Activated CD4-positive, alpha-beta T cell treated with anti-CD3 and anti-CD28 coated beads for 36 hours (primary cell): ENCODE results near the gene CARD10. TPM values are rescaled to one million over a fixed set of nuclear protein-coding genes. Genes with fewer than 3 reads are reported as not detected.

Experiments used
- ATAC-seq: fragments of 200-7000 bp; cut with Tn5 transposase; one replicate; pipeline ENCODE4 v1.10.0; 2021; ENCODE audit warnings: mild to moderate bottlenecking, moderate library complexity
- CTCF ChIA-PET: fragments of 350-600 bp; sonication (Branson Sonifier 250); formaldehyde crosslinking; loops from one replicate; lab custom pipeline; 2021; ENCODE audit warnings: antibody characterized with exemption; lab: Charles Lee
- POLR2A ChIA-PET: fragments of 350-600 bp; sonication (Branson Sonifier 250); formaldehyde crosslinking; loops from one replicate; lab custom pipeline; 2021; ENCODE audit warnings: antibody characterized with exemption, inconsistent platforms; lab: Charles Lee
- DNase-seq: peaks from one replicate; pipeline ENCODE4 v3.0.0-alpha.2; 2020
- H3K27ac Mint-ChIP-seq: one replicate; pipeline ENCODE4 v1.8.0; 2021; ENCODE audit warnings: mixed read lengths
- H3K27me3 Mint-ChIP-seq: one replicate; pipeline ENCODE4 v1.8.0; 2021; ENCODE audit warnings: mixed read lengths
- H3K36me3 Mint-ChIP-seq: one replicate; pipeline ENCODE4 v1.8.0; 2021; ENCODE audit warnings: low read depth, mixed read lengths
- H3K4me1 Mint-ChIP-seq: one replicate; pipeline ENCODE4 v1.8.0; 2021; ENCODE audit warnings: mixed read lengths
- H3K4me3 Mint-ChIP-seq: one replicate; pipeline ENCODE4 v1.8.0; 2021; ENCODE audit warnings: mild to moderate bottlenecking, moderate library complexity, mixed read lengths
- H3K9me3 Mint-ChIP-seq: one replicate; pipeline ENCODE4 v1.8.0; 2021; ENCODE audit warnings: low read depth, mixed read lengths
- intact Hi-C, 2 experiments: fragments of 100-400 bp; cut with DNase I in 1 of 2; cut with micrococcal nuclease in 1 of 2; formaldehyde crosslinking; loops; one replicate each; pipeline versions ENCODE4 v1.14.2 to v1.15.1; 2022 to 2024; cut with DNase I, micrococcal nuclease
- total RNA-seq, 2 experiments: library from RNA; stranded (reverse); gene quantifications; one replicate each; pipeline ENCODE4 v1.2.3, GENCODE V29; 2021

The CARD10 gene
- total RNA-seq, 2 experiments from 2014 or later, result not detected

GRCh38 chr22:37492428-37493344 lies 26.5 kb downstream of the CARD10 start:
- ATAC-seq (peak; percentile 89), DNase-seq (peak; percentile 77)
- ChIA-PET POLR2A (no interaction called here), CTCF (interaction anchor here (1.1 kb wide), 1 partner anchor 14 kb away, joined by 3 read pairs; no protein-coding TSS in a partner anchor)
- H3K36me3 Mint-ChIP-seq, result no peaks in the 10 kb centered on the region
- no peak overlapping the region for H3K4me3 Mint-ChIP-seq
- intact Hi-C loops, result no loop called here
- peak overlapping the region; percentile 1 for H3K27ac Mint-ChIP-seq
- H3K9me3 Mint-ChIP-seq, result no peaks in the 10 kb centered on the region
- no peaks in the 10 kb centered on the region for H3K27me3 Mint-ChIP-seq
- peaks cover 32% of the 10 kb centered on the region for H3K4me1 Mint-ChIP-seq

- H3K4me3 Mint-ChIP-seq, result no peak overlapping the region
- ChIA-PET CTCF (interaction anchor here (0.7 kb wide), 1 partner anchor 675 kb away, joined by 4 read pairs; the partner anchor contains the start of gene PVALB), POLR2A (no interaction called here)
- no peaks in the 10 kb centered on the region for H3K27me3 Mint-ChIP-seq
- intact Hi-C loops, result no loop called here
- H3K27ac Mint-ChIP-seq, result no peak overlapping the region
- H3K4me1 Mint-ChIP-seq, result peaks cover 41% of the 10 kb centered on the region
- no peak for DNase-seq
- no peak for ATAC-seq
- H3K9me3 Mint-ChIP-seq, result no peaks in the 10 kb centered on the region
- no peaks in the 10 kb centered on the region for H3K36me3 Mint-ChIP-seq
These were observed 27.4 kb downstream of the CARD10 start for GRCh38 chr22:37491559-37492427.

- no peaks in the 10 kb centered on the region for H3K36me3 Mint-ChIP-seq
- no peak overlapping the region for H3K4me3 Mint-ChIP-seq
- H3K4me1 Mint-ChIP-seq, result peaks cover 46% of the 10 kb centered on the region
- ATAC-seq, result no peak
- no peak for DNase-seq
- no peaks in the 10 kb centered on the region for H3K9me3 Mint-ChIP-seq
- POLR2A ChIA-PET, result no interaction called here
- intact Hi-C loops, result no loop called here
- H3K27me3 Mint-ChIP-seq, result no peaks in the 10 kb centered on the region
- CTCF ChIA-PET, result interaction anchor here (0.7 kb wide), 1 partner anchor 674 kb away, joined by 4 read pairs; the partner anchor contains the start of gene PVALB
- H3K27ac Mint-ChIP-seq, result no peak overlapping the region
These were observed 28.1 kb downstream of the CARD10 start for GRCh38 chr22:37491106-37491505.

GRCh38 chr22:37489983-37490382 lies 29.2 kb downstream of the CARD10 start:
- H3K4me1 Mint-ChIP-seq, result peaks cover 46% of the 10 kb centered on the region
- ChIA-PET CTCF (interaction anchor here (0.6 to 0.7 kb wide), 2 partner anchors 65 to 335 kb away, joined by 3 to 4 read pairs; no protein-coding TSS in a partner anchor), POLR2A (interaction anchor here (0.7 kb wide), 1 partner anchor 227 kb away, joined by 5 read pairs; no protein-coding TSS in a partner anchor)
- DNase-seq (no peak), ATAC-seq (no peak)
- intact Hi-C loops, result loop anchor here in 1 of 2 experiments (5.0 kb wide), 1 partner anchor 187 kb away; the partner anchor contains the start of gene LGALS1
- no peaks in the 10 kb centered on the region for H3K27me3 Mint-ChIP-seq
- no peak overlapping the region for H3K27ac Mint-ChIP-seq
- no peak overlapping the region for H3K4me3 Mint-ChIP-seq
- no peaks in the 10 kb centered on the region for H3K36me3 Mint-ChIP-seq
- no peaks in the 10 kb centered on the region for H3K9me3 Mint-ChIP-seq

- POLR2A ChIA-PET, result no interaction called here
- no peak for DNase-seq
- Mint-ChIP-seq H3K36me3 (peaks cover 9% of the 10 kb centered on the region), H3K27me3 (no peaks in the 10 kb centered on the region), H3K4me1 (peaks cover 48% of the 10 kb centered on the region), H3K27ac (peak overlapping the region; percentile 79), H3K4me3 (no peak overlapping the region), H3K9me3 (no peaks in the 10 kb centered on the region)
- no peak for ATAC-seq
- CTCF ChIA-PET, result no interaction called here
- intact Hi-C loops, result loop anchor here in 1 of 2 experiments (5.0 kb wide), 1 partner anchor 189 kb away; the partner anchor contains the start of gene LGALS1
These were observed 30.7 kb downstream of the CARD10 start for GRCh38 chr22:37488337-37489135.

GRCh38 chr22:37487571-37487970 lies 31.6 kb downstream of the CARD10 start:
- intact Hi-C loops, result loop anchor here in 1 of 2 experiments (2.0 to 5.0 kb wide), 2 partner anchors 73 to 190 kb away; partner anchors contain the start of genes CDC42EP1 and LGALS1
- ChIA-PET POLR2A (interaction anchor here (0.5 kb wide), 1 partner anchor 1010 kb away, joined by 4 read pairs; no protein-coding TSS in a partner anchor), CTCF (interaction anchor here (1.4 to 2.1 kb wide), 2 partner anchors 10 to 15 kb away, joined by 4 to 8 read pairs; no protein-coding TSS in a partner anchor)
- ATAC-seq, result no peak
- no peak for DNase-seq
- peaks cover 18% of the 10 kb centered on the region for H3K36me3 Mint-ChIP-seq
- peaks cover 56% of the 10 kb centered on the region for H3K4me1 Mint-ChIP-seq
- H3K4me3 Mint-ChIP-seq, result peak overlapping the region; percentile 92
- H3K27ac Mint-ChIP-seq, result peak overlapping the region; percentile 82
- no peaks in the 10 kb centered on the region for H3K27me3 Mint-ChIP-seq
- no peaks in the 10 kb centered on the region for H3K9me3 Mint-ChIP-seq

GRCh38 chr22:37487129-37487528 lies 32.1 kb downstream of the CARD10 start:
- Mint-ChIP-seq H3K4me1 (peaks cover 61% of the 10 kb centered on the region), H3K36me3 (peaks cover 22% of the 10 kb centered on the region), H3K27ac (peak overlapping the region; percentile 82), H3K4me3 (peak overlapping the region; percentile 92), H3K9me3 (no peaks in the 10 kb centered on the region), H3K27me3 (no peaks in the 10 kb centered on the region)
- ChIA-PET CTCF (interaction anchor here (0.8 to 2.1 kb wide), 9 partner anchors 9 to 287 kb away, joined by 3 to 8 read pairs (median 4); no protein-coding TSS in a partner anchor), POLR2A (interaction anchor here (0.5 kb wide), 1 partner anchor 1011 kb away, joined by 4 read pairs; no protein-coding TSS in a partner anchor)
- no peak for DNase-seq
- ATAC-seq, result no peak
- intact Hi-C loops, result loop anchor here in 1 of 2 experiments (2.0 to 5.0 kb wide), 2 partner anchors 74 to 190 kb away; partner anchors contain the start of genes CDC42EP1 and LGALS1

- POLR2A ChIA-PET, result no interaction called here
- Mint-ChIP-seq H3K4me1 (peaks cover 64% of the 10 kb centered on the region), H3K27me3 (no peaks in the 10 kb centered on the region), H3K36me3 (peaks cover 27% of the 10 kb centered on the region), H3K27ac (peak within 1 kb of the TSS; percentile 92), H3K9me3 (no peaks in the 10 kb centered on the region), H3K4me3 (peak within 1 kb of the TSS; percentile 92)
- CTCF ChIA-PET, result interaction anchor here (0.8 to 2.1 kb wide), 11 partner anchors 10 to 286 kb away, joined by 3 to 8 read pairs (median 4); no protein-coding TSS in a partner anchor
- intact Hi-C loops, result loop anchor here in 1 of 2 experiments (1.0 to 5.0 kb wide), 4 partner anchors 12 to 191 kb away; partner anchors contain the start of genes CDC42EP1, GGA1 and LGALS1
- DNase-seq, result peak; percentile 89
- peak; percentile 70 for ATAC-seq
These were observed 32.9 kb downstream of the CARD10 start, which contains the start of gene MFNG for GRCh38 chr22:37486224-37486845. MFNG (minus strand) TSS chr22:37486384; CDS start chr22:37486177, 207 bp downstream.

GRCh38 chr22:37485395-37486223 lies 33.6 kb downstream of the CARD10 start:
- CTCF ChIA-PET, result interaction anchor here (1.0 to 2.1 kb wide), 9 partner anchors 11 to 286 kb away, joined by 3 to 8 read pairs (median 4); no protein-coding TSS in a partner anchor
- POLR2A ChIA-PET, result no interaction called here
- Mint-ChIP-seq H3K4me3 (peak overlapping the region; percentile 92), H3K4me1 (peaks cover 68% of the 10 kb centered on the region), H3K27me3 (no peaks in the 10 kb centered on the region), H3K9me3 (no peaks in the 10 kb centered on the region), H3K36me3 (peaks cover 33% of the 10 kb centered on the region), H3K27ac (peak overlapping the region; percentile 92)
- DNase-seq, result peak; percentile 40
- intact Hi-C loops, result loop anchor here in 1 of 2 experiments (1.0 to 5.0 kb wide), 7 partner anchors 13 to 709 kb away; partner anchors contain the start of genes ANKRD54, CDC42EP1, GGA1 and IFT27
- peak; percentile 1 for ATAC-seq
